DMS79 (cell line): ENCODE data around the gene PCDH8.
"Not testable (repeated sequence)": the region's sequence is repeated elsewhere in the genome, so short reads cannot be mapped to it uniquely, and the experiment has no call there.

ENCODE experiments used
- DNase-seq: peaks from one replicate; lab custom pipeline; 2025; lab: John Stamatoyannopoulos, UW

Gene PCDH8

GRCh38 chr13:52850072-52850395 is 1.6 kb upstream of the PCDH8 start:
- peak; percentile 82 for DNase-seq

DNA sequence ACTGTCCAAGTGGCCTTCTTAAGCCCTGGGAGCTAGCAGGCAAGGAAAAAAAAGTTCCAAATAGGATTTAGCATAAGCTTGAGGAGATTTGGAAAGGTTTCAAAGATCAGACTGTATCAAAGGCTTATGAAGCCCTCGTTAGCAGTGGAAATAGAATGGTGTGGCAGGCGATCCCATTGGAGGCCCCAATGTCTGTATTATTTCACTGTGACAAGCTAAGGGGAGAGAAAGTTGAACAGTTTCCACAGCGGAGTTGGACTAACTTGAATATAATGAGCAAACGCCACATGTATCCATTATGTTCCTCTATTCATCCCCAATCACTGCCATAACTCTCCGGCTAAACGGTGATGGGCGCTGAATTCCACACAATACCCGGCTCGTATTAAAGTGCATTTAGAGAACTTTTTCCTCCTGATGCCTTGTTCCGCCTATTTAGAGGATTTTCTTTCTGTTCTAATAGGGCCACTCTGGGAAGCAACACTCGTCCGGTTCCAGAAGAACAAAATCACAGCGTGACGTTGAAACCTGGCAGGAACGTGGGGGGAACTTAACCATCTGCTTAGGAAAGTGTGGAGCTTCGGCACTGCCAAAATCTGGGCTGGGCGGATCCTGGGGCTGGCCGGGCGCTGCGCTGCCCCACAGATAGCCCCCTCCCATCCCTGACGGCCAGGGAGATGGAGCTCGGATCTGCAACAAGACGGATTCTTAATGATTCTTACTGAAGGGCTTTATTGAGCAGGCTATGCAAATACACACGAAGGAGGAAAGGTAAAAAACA is 1.0 kb upstream of the PCDH8 start:
- peak; percentile 76 for DNase-seq

GRCh38 chr13:52847682-52848432 is 583 bp downstream of the PCDH8 start:
- DNase-seq, result no peak

GRCh38 chr13:52847322-52847681 is 1.1 kb downstream of the PCDH8 start:
- DNase-seq, result no peak

- DNase-seq, result no peak
These were observed 1.7 kb downstream of the PCDH8 start for GRCh38 chr13:52846567-52847321.

DNA sequence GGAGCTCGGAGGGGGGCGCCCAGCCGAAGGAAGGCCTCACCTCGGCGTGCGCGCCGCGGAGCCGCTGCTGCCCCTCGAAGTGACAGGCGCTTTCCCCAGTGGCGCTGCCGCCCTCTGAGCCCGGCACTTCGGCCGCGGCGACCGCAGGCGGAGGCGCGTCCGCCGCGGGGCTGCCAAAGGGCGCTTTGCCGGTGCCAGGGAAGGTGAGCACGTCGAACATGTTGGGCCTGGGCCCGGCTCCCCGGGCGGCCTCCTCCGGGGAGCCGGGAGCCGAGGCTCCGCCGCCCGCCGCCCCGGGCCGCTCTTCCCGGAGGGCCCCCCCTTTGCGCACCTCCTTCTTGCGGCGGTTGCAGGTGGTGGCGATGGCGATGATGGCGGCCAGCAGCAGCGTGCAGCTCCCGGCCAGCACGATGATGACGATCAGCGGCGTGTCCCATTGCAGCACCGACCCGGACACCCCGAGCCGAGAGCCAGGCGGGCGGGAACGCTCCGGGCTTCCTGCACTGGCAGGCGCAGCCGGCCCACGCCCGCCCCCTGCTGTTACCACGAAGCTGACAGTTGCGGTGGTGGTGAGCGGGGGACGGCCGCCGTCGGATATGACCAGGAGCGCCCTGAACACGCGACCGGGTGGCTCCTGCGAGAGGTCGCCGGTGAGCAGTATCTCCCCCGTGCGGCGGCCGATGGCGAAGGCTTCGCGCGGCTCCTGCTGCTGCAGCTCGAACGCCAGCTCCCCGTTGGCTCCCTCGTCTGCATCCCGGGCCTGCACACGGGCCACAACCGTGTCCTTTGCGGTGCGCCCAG is 2.5 kb downstream of the PCDH8 start:
- peak; percentile 64 for DNase-seq

DNA sequence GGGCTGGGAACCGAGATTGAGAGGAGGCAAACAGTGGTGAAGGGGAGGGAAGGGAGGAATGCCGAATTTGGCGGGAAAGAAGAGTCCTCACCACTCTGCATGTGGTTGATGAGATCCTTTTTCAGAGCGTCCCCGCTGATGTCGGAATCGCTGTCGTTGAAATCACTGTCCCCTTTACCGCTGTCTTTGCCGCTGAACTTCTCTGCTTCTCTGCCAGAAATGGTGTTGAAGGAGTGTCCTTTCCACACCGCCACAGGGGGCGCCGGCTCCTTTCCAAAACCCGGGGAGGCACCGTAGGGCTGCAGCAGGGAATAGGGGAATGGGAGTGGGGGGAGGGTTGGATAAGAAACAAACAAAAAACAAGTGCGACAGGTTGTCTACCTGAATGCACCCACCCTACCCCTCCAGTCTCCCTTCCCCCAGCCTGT is 3.1 kb downstream of the PCDH8 start:
- no peak for DNase-seq

GRCh38 chr13:52844836-52845235 is 3.6 kb downstream of the PCDH8 start:
- DNase-seq, result no peak

- DNase-seq, result no peak
These were observed 6.0 kb downstream of the PCDH8 start for GRCh38 chr13:52842441-52842840.

DNA sequence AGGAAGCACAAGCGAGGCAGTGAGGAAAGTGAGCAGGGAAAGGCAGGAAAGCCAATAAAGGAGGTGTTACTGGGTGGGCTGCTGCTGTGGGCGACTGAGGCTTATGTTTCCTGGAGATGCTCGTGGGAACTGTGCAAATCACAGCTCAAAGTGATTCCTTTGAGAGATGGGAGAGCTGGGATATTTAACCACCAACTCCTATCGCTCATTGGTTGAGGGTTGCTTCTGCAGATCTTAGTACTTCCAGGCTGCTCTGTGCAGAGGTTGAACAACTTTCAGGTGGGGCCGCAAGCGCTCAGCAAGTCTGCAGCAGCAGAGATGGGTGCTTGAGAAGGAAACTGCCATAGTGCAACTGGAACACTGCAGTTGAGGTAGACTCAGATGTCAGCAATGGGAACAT is 8.4 kb downstream of the PCDH8 start:
- no peak for DNase-seq

DNA sequence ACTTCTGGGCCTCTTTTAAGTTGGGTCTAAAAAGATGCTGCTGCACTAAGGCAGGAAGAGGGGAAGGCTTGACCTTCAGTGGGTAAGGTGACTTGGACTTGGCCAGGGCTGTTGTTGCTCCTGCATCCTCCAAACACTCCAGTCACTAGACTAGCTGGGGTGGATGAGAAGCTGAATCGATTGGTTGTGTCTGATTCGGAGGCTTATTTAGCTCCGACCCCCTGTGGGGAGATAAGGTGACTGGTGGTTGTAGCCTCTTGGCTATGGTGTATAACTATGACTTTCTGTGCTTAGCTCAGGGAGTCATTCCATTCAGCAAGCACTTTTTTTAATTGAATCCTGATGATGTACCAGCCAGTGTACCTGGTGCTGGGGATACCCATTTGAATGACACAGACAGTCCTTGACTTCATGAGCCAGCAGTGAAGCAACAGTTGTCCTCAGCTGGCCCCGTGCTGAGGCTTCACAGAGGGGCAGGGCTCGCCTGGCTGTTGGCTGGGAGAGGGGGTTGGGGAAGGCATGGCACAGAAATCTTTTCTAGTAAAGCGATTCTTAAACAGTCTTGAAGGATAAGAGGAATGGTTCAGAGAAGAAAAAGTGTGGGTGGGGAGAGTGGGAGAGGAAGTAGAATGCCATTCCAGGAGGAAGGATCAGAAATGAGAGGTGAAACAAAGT is 9.9 kb downstream of the PCDH8 start:
- DNase-seq, result no peak

- DNase-seq, result no peak
These were observed 10.6 kb downstream of the PCDH8 start for GRCh38 chr13:52837850-52838249.

DNA sequence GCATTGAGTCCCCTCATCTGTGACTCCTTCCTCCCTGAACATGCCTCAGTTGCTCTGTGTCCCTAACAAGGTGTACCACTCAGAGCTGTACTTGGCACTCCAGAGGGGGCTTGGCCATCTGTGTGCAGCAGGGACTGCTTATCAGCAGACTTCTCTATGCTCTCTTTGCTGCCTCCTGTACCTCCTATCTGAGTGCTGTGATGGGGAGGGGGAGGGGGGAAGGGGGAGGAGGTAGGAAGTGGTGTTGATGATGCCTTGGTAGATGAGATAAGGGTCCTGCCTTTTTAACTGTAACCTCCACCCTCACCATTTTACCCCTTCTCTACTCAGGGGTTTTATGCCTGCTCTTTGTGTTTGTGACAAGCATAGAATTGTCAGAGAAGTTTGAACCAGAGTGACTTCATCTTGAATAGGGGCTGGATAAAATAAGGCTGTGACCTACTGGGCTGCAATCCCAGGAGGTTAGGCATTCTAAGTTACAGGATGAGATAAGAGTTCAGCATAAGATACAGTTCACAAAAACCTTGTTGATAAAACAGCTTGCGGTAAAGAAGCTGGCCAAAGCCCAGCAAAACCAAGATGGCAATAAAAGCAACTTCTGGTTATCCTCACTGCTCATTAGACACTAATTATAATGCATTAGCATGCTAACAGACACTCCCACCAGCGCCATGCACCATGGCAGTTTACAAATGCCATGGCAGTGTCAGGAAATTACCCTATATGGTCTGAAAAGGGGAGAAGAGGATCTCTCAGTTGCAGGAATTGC is 13.2 kb downstream of the PCDH8 start:
- no peak for DNase-seq

- DNase-seq, result no peak
These were observed 15.1 kb downstream of the PCDH8 start for GRCh38 chr13:52833296-52833875.

DNA sequence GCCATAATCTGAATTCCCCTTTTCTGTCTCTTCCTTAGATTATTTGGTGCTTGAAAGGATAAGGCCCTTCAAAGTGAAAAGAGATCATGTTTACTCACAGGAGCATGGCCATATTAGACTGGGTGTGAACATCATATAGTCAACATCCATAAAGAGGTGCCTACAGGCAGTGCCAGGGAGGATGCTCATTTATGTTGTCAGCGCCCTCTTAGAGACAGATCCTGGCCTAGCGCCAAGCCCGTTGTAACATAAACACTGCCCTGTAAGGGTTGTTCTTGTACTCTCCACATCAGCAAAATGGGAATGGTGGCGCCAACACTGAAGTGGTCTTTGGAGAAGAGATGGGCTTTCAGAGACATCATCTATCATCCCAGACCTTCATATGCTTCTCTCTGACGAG is 16.1 kb downstream of the PCDH8 start:
- DNase-seq, result no peak

DNA sequence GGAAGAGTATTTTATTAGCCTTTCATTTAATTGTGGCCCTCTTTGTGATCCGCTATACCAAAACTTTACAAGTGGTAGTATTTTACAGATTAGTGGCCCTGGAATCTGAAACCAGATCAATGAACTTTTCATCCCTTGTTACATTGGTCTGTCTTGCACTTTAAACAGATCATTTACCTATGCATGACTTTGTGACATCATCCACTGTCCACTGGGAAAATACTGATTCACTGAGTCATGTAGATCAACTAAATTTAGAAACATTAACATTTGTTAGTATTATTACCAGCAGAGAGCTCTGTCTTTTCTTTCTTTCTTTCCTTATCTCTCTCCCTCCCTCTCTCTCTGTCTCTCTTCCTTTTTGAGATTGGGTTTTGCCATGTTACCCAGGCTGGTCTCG is 17.5 kb downstream of the PCDH8 start:
- DNase-seq, result no peak

- peak; percentile 76 for DNase-seq
These were observed 20.6 kb downstream of the PCDH8 start for GRCh38 chr13:52827839-52828238.

DNA sequence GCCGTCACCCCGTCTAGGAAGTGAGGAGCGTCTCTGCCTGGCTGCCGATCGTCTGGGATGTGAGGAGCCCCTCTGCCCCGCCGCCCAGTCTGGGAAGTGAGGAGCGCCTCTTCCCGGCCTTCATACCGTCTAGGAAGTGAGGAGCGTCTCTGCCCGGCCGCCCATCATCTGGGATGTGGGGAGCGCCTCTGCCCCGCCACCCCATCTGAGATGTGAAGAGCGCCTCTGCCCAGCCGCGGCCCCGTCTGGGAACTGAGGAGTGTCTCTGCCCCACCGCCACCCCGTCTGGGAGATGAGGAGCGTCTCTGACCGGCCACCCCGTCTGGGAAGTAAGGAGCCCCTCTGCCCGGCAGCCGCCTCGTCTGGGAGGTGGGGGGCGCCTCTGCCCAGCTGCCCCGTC is 30.6 kb downstream of the PCDH8 start:
- DNase-seq, result not testable (repeated sequence)

- no peak for DNase-seq
These were observed 33.1 kb downstream of the PCDH8 start for GRCh38 chr13:52815330-52815729.

DNA sequence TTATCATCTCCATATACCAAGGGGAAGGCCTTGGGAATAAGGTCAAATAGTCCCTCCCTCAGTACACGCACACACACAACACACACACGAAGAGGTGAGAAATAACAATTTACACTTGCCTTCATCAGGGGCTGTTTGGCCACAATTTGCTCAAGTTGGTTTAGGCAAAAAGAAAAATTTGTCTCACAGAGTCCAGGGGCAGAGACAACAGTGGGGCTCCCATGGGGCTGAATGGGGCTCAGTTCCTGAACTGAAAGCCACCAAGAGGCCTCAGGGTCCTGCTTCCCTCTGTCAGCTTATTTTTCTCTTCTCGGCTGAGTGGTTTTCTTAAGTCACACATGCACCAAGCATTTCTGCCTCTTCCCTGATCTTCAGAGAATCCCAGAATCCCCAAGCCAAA is 35.5 kb downstream of the PCDH8 start:
- DNase-seq, result no peak
